ENCODE data around the gene RBM17. TPM values are rescaled to one million over a fixed set of nuclear protein-coding genes. Genes with fewer than 3 reads are reported as not detected.

Gene RBM17
- total and polyA plus RNA-seq, 2 of the 4 experiments (the other 2 are of a cell fraction): 24.6 to 56.7 TPM

GRCh38 chr10:6061056-6061455 lies 27.8 kb upstream of the RBM17 start:
- no peak overlapping the region for H3K56ac ChIP-seq (ENCODE audit: extremely low read depth, insufficient read depth, low read length)
- no peak overlapping the region for H2BK120ac ChIP-seq (ENCODE audit: low read depth, low read length)
- dilution Hi-C loops (cut with HindIII; ENCODE audit: low sequenced_read_pairs, unreplicated experiment) (no loop called here), intact Hi-C loops (cut with micrococcal nuclease) (no loop called here), in situ Hi-C loops (cut with MboI; ENCODE audit: low sequenced_read_pairs) (no loop called here)
- no peak overlapping the region for H2AK9ac ChIP-seq (replicated peaks; ENCODE audit: low read depth, low read length, poor library complexity)
- no peak overlapping the region for H3K4me3 ChIP-seq (ENCODE audit: insufficient read depth, low read depth, low read length)
- no peak overlapping the region for H3K27ac ChIP-seq (ENCODE audit: insufficient read depth, low read length)
- no peak overlapping the region for H4K8ac ChIP-seq (ENCODE audit: low read depth in 2 of 2, low read length in 2 of 2)
- H3K18ac ChIP-seq (ENCODE audit: low read depth, low read length): no peak overlapping the region
- H3K14ac ChIP-seq (replicated peaks; ENCODE audit: low read depth, low read length): no peak overlapping the region
- no peaks in the 10 kb centered on the region for H3K4me1 ChIP-seq (ENCODE audit: control insufficient read depth, insufficient read depth, low read length)
- no peak overlapping the region for H4K5ac ChIP-seq (ENCODE audit: low read depth, low read length)
- no peaks in the 10 kb centered on the region for H3K9me1 ChIP-seq (ENCODE audit: insufficient read depth, low read length)
- DNase-seq: no peak
- no peak overlapping the region for H2BK5ac ChIP-seq (ENCODE audit: low read depth, low read length, poor library complexity, severe bottlenecking)
- H3K36me3 ChIP-seq (ENCODE audit: control insufficient read depth, insufficient read depth, low read length): no peaks in the 10 kb centered on the region
- BruUV-seq (replicated peaks): no TSS peak
- H2BK15ac ChIP-seq (ENCODE audit: low read depth, low read length): no peak overlapping the region
- H3K4ac ChIP-seq (ENCODE audit: low read depth, low read length): no peak overlapping the region
- H2AK5ac ChIP-seq (ENCODE audit: low read depth, low read length): no peak overlapping the region
- peaks cover 23% of the 10 kb centered on the region for H3K27me3 ChIP-seq (ENCODE audit: control insufficient read depth, insufficient read depth, low read length)
- H4K91ac ChIP-seq (ENCODE audit: insufficient read depth, low read depth, low read length): no peak overlapping the region
- POLR2A ChIA-PET (ENCODE audit: unreplicated experiment): no interaction called here
- CTCF ChIA-PET: no interaction called here
- H3K9ac ChIP-seq (ENCODE audit: low read depth, low read length): no peak overlapping the region
- H3K4me2 ChIP-seq (ENCODE audit: low read depth, low read length): no peak overlapping the region
- TF ChIP-seq, protein P1, sequence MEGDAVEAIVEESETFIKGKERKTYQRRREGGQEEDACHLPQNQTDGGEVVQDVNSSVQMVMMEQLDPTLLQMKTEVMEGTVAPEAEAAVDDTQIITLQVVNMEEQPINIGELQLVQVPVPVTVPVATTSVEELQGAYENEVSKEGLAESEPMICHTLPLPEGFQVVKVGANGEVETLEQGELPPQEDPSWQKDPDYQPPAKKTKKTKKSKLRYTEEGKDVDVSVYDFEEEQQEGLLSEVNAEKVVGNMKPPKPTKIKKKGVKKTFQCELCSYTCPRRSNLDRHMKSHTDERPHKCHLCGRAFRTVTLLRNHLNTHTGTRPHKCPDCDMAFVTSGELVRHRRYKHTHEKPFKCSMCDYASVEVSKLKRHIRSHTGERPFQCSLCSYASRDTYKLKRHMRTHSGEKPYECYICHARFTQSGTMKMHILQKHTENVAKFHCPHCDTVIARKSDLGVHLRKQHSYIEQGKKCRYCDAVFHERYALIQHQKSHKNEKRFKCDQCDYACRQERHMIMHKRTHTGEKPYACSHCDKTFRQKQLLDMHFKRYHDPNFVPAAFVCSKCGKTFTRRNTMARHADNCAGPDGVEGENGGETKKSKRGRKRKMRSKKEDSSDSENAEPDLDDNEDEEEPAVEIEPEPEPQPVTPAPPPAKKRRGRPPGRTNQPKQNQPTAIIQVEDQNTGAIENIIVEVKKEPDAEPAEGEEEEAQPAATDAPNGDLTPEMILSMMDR (conservative IDR thresholded peaks at IDR 0.05; ENCODE audit: low read depth, low read length): no peak
- TF ChIP-seq MAFK (IDR thresholded peaks at IDR 0.05; ENCODE audit: low read depth, low read length): no peak
- no peak for TF ChIP-seq POLR2A (IDR thresholded peaks at IDR 0.05; ENCODE audit: low read depth, low read length)
- no peak for TF ChIP-seq RAD21 (IDR thresholded peaks at IDR 0.05; ENCODE audit: low read length)
- TF ChIP-seq MAZ (IDR thresholded peaks at IDR 0.05; ENCODE audit: borderline replicate concordance, low read depth, low read length): no peak
- TF ChIP-seq CHD1 (IDR thresholded peaks at IDR 0.05; ENCODE audit: low read depth, low read length): no peak
- TF ChIP-seq RFX5 (IDR thresholded peaks at IDR 0.05; ENCODE audit: low read depth, low read length): no peak
- TF ChIP-seq NFE2L2 (IDR thresholded peaks at IDR 0.05; ENCODE audit: low read depth, low read length): no peak
- TF ChIP-seq MXI1 (IDR thresholded peaks at IDR 0.05; ENCODE audit: borderline replicate concordance, low read depth, low read length): no peak
- no peak for TF ChIP-seq SMC3 (IDR thresholded peaks at IDR 0.05; ENCODE audit: low read depth, low read length)
- TF ChIP-seq USF2 (IDR thresholded peaks at IDR 0.05; ENCODE audit: low read depth, low read length): no peak
- ATAC-seq (ENCODE audit: low read depth): no peak
- no peaks in the 10 kb centered on the region for H4K20me1 ChIP-seq (ENCODE audit: insufficient read depth, low read length)
- no peaks in the 10 kb centered on the region for H3K79me1 ChIP-seq (ENCODE audit: low read depth in 1 of 2, low read length in 2 of 2)
- H2AFZ ChIP-seq (replicated peaks; ENCODE audit: low read length, poor library complexity): no peak overlapping the region
- WGBS, 2 experiments (ENCODE audit: extremely low coverage in 2 of 2, insufficient read length in 1 of 2): no CpG with 5 or more reads among the region's 8 CpGs
- H3K9me3 ChIP-seq (ENCODE audit: control insufficient read depth, insufficient read depth, low read length): no peaks in the 10 kb centered on the region
- no peak overlapping the region for H2BK20ac ChIP-seq (ENCODE audit: low read depth, low read length)
- no peak overlapping the region for H3K23ac ChIP-seq (ENCODE audit: low read depth, low read length)

Measured in IMR-90 (cell line).